Loucy (cell line): ENCODE data around the gene RYR2.
"Not testable (repeated sequence)": the region's sequence is repeated elsewhere in the genome, so short reads cannot be mapped to it uniquely, and the experiment has no call there.

Source experiments
- H2AFZ ChIP-seq: fragments of 200-600 bp; sonication (generic); 2 replicates; pipeline ENCODE4 v1.6.0; 2016; ENCODE audit warnings: antibody characterized with exemption, mild to moderate bottlenecking, low read length, moderate library complexity
- H3F3A ChIP-seq: fragments of 200-600 bp; 2 replicates; pipeline ENCODE4 v1.6.0; 2016; ENCODE audit warnings: antibody characterized with exemption, low read depth, mild to moderate bottlenecking
- H3K27me3 ChIP-seq: fragments of 200-600 bp; sonication (generic); 2 replicates; pipeline ENCODE4 v1.6.1; 2014; ENCODE audit warnings: low read length, mild to moderate bottlenecking; ENCODE audit not compliant: insufficient read depth, poor library complexity, severe bottlenecking
- H3K36me3 ChIP-seq: fragments of 200-600 bp; sonication (generic); 2 replicates; pipeline ENCODE4 v1.6.1; 2016; ENCODE audit warnings: low read length; ENCODE audit not compliant: insufficient read depth
- H3K4me1 ChIP-seq: fragments of 200-600 bp; sonication (generic); 2 replicates; pipeline ENCODE4 v1.5.1; 2014; ENCODE audit warnings: low read length, mild to moderate bottlenecking; ENCODE audit not compliant: insufficient read depth, poor library complexity, severe bottlenecking
- H3K4me2 ChIP-seq: fragments of 200-600 bp; sonication (generic); 2 replicates; pipeline ENCODE4 v1.6.0; 2014; ENCODE audit warnings: antibody characterized with exemption, low read length, low read depth, mild to moderate bottlenecking; ENCODE audit not compliant: poor library complexity, severe bottlenecking
- H3K4me3 ChIP-seq: fragments of 200-600 bp; sonication (generic); 2 replicates; pipeline ENCODE4 v1.5.1; 2014; ENCODE audit warnings: low read length, mild to moderate bottlenecking, mixed read lengths; ENCODE audit not compliant: poor library complexity, severe bottlenecking
- H3K79me2 ChIP-seq: fragments of 200-600 bp; sonication (generic); 2 replicates; pipeline ENCODE4 v1.6.1; 2014; ENCODE audit warnings: low read length; ENCODE audit not compliant: insufficient read depth
- H3K9ac ChIP-seq: fragments of 200-600 bp; sonication (generic); 2 replicates; pipeline ENCODE4 v1.6.0; 2014; ENCODE audit warnings: mild to moderate bottlenecking, low read depth, low read length, moderate library complexity; ENCODE audit not compliant: poor library complexity, severe bottlenecking
- H3K9me2 ChIP-seq: fragments of 200-600 bp; sonication (generic); replicated peaks from 2 replicates; pipeline ENCODE4 v1.6.1; 2016; ENCODE audit warnings: low read depth, low read length, mixed read lengths
- H3K9me3 ChIP-seq: fragments of 200-600 bp; sonication (generic); 2 replicates; pipeline ENCODE4 v1.6.1; 2014; ENCODE audit warnings: mild to moderate bottlenecking, antibody characterized with exemption, low read length, low read depth; ENCODE audit not compliant: insufficient read depth
- H4K20me1 ChIP-seq: fragments of 200-600 bp; sonication (generic); 2 replicates; pipeline ENCODE4 v1.6.0; 2014; ENCODE audit warnings: antibody characterized with exemption, low read length, mild to moderate bottlenecking; ENCODE audit not compliant: insufficient read depth, poor library complexity, severe bottlenecking
- EZH2phosphoT487 ChIP-seq: fragments of 200-600 bp; IDR thresholded peaks from 2 replicates; pipeline ENCODE4 v1.6.1; 2018; ENCODE audit warnings: antibody characterized with exemption, mild to moderate bottlenecking, moderate library complexity, borderline replicate concordance
- TF ChIP-seq, protein P1 (sequence below): fragments of 200-600 bp; sonication (generic); conservative IDR thresholded peaks from 2 replicates; pipeline ENCODE4 v1.5.1; 2014; ENCODE audit warnings: mild to moderate bottlenecking, antibody characterized with exemption, low read length

RYR2 gene

GRCh38 chr1:237358555-237358954, 316.6 kb downstream of the RYR2 start:
- H3K9me2 ChIP-seq, result no peaks in the 10 kb centered on the region
- H2AFZ ChIP-seq, result no peak overlapping the region
- H3K4me3 ChIP-seq, result no peak overlapping the region
- no peaks in the 10 kb centered on the region for H3K79me2 ChIP-seq
- H3K27me3 ChIP-seq, result no peaks in the 10 kb centered on the region
- H4K20me1 ChIP-seq, result no peaks in the 10 kb centered on the region
- TF ChIP-seq, protein P1, sequence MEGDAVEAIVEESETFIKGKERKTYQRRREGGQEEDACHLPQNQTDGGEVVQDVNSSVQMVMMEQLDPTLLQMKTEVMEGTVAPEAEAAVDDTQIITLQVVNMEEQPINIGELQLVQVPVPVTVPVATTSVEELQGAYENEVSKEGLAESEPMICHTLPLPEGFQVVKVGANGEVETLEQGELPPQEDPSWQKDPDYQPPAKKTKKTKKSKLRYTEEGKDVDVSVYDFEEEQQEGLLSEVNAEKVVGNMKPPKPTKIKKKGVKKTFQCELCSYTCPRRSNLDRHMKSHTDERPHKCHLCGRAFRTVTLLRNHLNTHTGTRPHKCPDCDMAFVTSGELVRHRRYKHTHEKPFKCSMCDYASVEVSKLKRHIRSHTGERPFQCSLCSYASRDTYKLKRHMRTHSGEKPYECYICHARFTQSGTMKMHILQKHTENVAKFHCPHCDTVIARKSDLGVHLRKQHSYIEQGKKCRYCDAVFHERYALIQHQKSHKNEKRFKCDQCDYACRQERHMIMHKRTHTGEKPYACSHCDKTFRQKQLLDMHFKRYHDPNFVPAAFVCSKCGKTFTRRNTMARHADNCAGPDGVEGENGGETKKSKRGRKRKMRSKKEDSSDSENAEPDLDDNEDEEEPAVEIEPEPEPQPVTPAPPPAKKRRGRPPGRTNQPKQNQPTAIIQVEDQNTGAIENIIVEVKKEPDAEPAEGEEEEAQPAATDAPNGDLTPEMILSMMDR, result no peak
- no peak for TF ChIP-seq EZH2phosphoT487
- no peaks in the 10 kb centered on the region for H3F3A ChIP-seq
- H3K9me3 ChIP-seq, result no peaks in the 10 kb centered on the region
- H3K4me1 ChIP-seq, result no peaks in the 10 kb centered on the region
- H3K4me2 ChIP-seq, result no peak overlapping the region
- no peaks in the 10 kb centered on the region for H3K36me3 ChIP-seq
- no peak overlapping the region for H3K9ac ChIP-seq

DNA sequence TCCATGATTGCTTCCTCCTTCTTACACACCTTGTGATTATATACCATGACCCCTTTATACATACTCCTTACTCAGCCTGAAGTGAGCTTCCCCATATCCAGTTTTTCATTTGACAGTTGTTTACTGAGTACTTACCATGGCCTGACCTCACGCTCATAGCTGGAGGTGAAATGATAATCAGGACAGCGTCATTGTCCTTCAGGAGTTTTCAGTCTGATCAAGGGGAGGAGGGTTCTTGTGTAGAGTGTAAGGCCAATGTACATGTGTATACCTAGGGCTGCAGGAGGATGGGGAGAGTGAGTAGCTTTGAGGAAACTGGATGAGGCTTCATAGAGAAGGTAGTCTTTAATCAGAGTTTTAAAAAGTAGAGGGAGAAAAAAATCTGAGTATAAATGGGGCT, 325.8 kb downstream of the RYR2 start:
- Histone ChIP-seq H3K4me2 (no peak overlapping the region), H3K27me3 (no peaks in the 10 kb centered on the region), H4K20me1 (no peaks in the 10 kb centered on the region), H3K36me3 (no peaks in the 10 kb centered on the region), H3K9me2 (no peaks in the 10 kb centered on the region), H3F3A (no peaks in the 10 kb centered on the region), H3K9me3 (no peaks in the 10 kb centered on the region), H3K4me3 (no peak overlapping the region), H2AFZ (no peak overlapping the region), H3K79me2 (no peaks in the 10 kb centered on the region), H3K9ac (no peak overlapping the region), H3K4me1 (no peaks in the 10 kb centered on the region)
- TF ChIP-seq EZH2phosphoT487, result no peak
- TF ChIP-seq, protein P1, result no peak

GRCh38 chr1:237371477-237371876, 329.5 kb downstream of the RYR2 start:
- not testable (repeated sequence) for H3F3A ChIP-seq, H3K27me3 ChIP-seq, H3K4me1 ChIP-seq, H3K9me2 ChIP-seq, H3K36me3 ChIP-seq, H2AFZ ChIP-seq, H4K20me1 ChIP-seq, H3K9ac ChIP-seq, H3K79me2 ChIP-seq, H3K4me3 ChIP-seq, H3K4me2 ChIP-seq, H3K9me3 ChIP-seq

DNA sequence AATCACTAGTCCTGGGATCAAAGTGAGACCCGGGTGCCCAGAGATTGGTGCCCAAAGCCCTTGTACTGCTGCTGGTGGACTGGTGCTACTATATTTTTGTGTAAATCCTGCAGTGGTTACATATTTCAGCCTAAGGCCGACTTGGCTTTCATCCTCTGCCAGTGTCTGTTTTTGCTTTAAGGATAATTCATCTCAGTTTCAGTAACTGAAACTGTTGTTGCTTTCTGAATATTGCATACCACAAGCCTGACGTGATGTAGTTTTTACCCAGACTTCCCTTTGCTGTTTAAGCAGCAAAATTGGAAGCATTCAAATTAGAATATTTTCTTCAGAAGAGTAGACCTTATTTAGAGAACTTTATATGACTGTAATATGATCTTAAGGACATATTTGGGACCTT, 341.8 kb downstream of the RYR2 start:
- Histone ChIP-seq H4K20me1 (no peaks in the 10 kb centered on the region), H3K9me2 (no peaks in the 10 kb centered on the region), H3K4me1 (no peaks in the 10 kb centered on the region), H3K79me2 (no peaks in the 10 kb centered on the region), H3K9me3 (no peaks in the 10 kb centered on the region), H2AFZ (no peak overlapping the region), H3K4me2 (no peak overlapping the region), H3K27me3 (no peaks in the 10 kb centered on the region), H3K9ac (no peak overlapping the region), H3K4me3 (no peak overlapping the region), H3F3A (no peaks in the 10 kb centered on the region), H3K36me3 (no peaks in the 10 kb centered on the region)
- TF ChIP-seq EZH2phosphoT487, result no peak
- TF ChIP-seq, protein P1, result no peak
